ENCODE data around the gene FCHO2.
"Not testable (repeated sequence)": the region's sequence is repeated elsewhere in the genome, so short reads cannot be mapped to it uniquely, and the experiment has no call there.

Gene FCHO2

DNA sequence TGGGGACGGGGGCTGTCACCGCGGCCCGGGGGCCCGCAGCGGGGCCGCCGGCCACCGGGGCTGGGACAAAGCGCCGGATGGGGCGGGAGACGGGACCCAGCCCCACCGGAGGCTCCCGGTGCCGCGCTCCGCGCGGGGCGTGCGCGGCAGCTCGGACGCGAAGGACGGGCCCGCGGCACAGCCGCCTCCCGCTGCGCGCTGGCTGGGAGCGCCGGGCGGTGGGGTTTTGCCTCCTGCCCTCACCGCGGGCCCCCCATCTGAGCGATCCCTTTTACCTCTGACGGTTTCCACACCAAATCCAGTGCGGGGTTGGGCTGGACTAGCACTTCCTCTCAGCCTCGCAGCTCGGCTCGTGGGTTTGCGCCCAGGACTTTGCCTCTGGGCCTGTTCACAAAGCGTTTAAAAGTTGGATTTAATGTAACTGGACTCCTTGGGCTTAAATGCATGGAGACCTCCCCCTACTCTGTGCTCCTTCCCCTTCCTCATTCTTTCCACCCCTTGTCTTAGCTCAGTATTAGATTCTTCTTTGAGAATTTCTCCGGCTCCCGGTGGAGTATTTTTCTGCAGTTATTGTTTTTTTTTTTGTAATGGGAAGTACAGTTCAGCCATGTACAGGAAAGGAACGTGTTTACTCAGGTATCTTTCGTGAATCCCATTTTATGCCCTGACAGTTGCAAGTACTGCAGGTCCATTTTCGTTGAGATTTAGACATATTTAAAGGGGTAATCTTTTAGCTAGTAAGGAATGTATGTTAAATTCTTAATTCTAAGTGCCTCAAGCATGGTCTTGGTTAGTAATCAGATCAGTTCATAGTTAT lies 691 bp downstream of the FCHO2 start:
- DNase-seq = peak; percentile 78

DNA sequence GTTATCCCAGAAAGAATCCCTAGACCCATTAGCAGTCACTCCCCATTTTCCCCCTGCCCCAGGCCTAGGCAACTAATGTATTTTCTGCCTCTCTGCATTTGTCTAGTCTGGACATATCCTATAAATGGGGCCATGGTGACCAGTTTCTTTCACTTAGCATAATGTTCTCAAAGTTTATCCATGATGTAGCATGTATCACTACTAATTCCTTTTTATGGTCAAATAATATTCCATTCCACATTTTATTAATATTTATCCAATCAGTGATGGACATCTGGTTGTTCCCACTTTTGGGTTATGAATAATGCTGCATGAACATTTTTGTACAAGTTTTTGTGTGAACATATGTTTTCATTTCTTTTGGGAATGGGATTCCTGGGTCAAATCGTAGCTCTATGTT lies 1.5 kb downstream of the FCHO2 start:
- no peak for DNase-seq

- no peak for DNase-seq
Observed at GRCh38 chr5:72959257-72959656, 3.4 kb downstream of the FCHO2 start.

DNA sequence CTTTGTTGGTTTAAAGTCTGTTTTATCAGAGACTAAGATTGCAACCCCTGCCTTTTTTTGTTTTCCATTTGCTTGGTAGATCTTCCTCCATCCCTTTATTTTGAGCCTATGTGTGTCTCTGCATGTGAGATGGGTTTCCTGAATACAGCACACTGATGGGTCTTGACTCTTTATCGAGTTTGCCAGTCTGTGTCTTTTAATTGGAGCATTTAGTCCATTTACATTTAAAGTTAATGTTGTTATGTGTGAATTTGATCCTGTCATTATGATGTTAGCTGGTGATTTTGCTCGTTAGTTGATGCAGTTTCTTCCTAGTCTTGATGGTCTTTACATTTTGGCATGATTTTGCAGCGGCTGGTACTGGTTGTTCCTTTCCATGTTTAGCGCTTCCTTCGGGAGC lies 18.6 kb downstream of the FCHO2 start:
- DNase-seq = not testable (repeated sequence)

DNA sequence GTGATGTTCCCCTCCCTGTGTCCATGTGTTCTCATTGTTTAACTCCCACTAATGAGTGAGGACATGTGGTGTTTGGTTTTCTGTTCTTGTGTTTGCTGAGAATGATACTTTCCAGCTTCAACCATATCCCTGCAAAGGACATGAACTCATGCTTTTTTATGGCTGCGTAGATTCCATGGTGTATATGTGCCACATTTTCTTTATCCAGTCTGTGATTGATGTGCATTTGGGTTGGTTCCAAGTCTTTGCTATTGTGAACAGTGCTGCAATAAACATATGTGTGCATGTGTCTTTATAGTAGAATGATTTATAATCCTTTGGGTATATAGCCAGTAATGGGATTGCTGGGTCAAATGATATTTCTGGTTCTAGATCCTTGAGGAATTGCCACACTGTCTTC lies 21.0 kb downstream of the FCHO2 start:
- DNase-seq = not testable (repeated sequence)

- DNase-seq = no peak
Observed at GRCh38 chr5:72985719-72986118, 29.9 kb downstream of the FCHO2 start.

- peak; percentile 82 for DNase-seq
Observed at GRCh38 chr5:72988769-72989168, 32.9 kb downstream of the FCHO2 start.

- peak; percentile 12 for DNase-seq
Observed at GRCh38 chr5:72991394-72991793, 35.6 kb downstream of the FCHO2 start.

- DNase-seq = no peak
Observed at GRCh38 chr5:72994578-72994977, 38.7 kb downstream of the FCHO2 start.

GRCh38 chr5:72996632-72997031 lies 40.8 kb downstream of the FCHO2 start:
- DNase-seq = no peak

DNA sequence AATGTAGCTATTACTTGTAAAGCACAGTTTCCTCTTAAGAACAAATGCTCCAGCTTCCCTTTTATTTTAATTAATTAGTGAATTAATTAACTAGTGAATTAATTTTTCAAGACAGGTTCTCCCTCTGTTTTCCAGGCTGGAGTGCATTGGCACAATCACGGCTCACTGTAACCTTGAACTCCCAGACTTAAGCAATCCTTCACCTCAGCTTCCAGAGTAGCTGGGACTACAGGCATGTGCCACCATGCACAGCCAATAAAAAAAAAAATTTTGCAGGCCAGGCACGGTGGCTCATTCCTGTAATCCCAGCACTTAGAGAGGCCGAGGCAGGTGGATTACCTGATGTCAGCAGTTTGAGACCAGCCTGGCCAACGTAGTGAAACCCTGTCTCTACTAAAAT lies 44.1 kb downstream of the FCHO2 start:
- DNase-seq = no peak

GRCh38 chr5:73005886-73006285 lies 50.0 kb downstream of the FCHO2 start:
- DNase-seq = no peak

GRCh38 chr5:73007051-73007450 lies 51.2 kb downstream of the FCHO2 start:
- no peak for DNase-seq

GRCh38 chr5:73008831-73009230 lies 53.0 kb downstream of the FCHO2 start:
- DNase-seq = no peak

DNA sequence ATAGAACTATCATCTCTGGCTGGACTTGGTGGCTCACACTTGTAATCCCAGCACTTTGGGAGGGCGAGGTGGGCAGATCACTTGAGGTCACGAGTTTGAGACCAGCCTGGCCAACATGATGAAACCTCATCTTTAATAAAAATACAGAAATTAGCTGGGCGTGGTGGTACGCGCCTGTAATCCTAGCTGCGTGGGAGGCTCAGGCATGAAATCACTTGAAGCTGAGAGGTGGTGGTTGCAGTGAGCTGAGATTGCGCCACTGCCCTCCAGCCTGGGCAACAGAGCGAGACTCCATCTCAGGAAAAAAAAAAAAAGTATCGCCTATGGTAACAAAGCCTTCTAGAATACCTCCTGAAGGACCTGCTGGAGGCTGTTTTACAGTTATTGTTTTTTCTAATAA lies 55.8 kb downstream of the FCHO2 start:
- not testable (repeated sequence) for DNase-seq

DNA sequence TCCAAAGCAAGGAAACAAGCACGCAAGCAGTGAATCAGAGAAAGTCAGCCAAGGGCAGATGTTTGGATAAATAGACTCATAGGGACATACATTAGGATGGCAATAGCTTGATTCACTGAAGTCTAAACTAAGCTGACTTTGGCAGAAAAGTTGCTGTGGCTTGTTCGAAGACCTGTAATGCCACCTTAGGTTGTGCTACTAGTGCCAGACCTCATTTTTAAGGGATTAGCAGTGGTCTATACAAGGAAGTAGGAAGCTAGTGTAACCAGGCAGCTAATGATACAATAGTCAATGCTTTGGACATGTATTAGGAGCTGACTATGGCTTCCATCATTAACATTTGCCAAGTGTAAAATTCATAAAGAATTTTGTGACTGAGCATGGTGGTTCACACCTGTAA lies 63.1 kb downstream of the FCHO2 start:
- DNase-seq = no peak

- DNase-seq = no peak
Observed at GRCh38 chr5:73019766-73020165, 63.9 kb downstream of the FCHO2 start.

DNA sequence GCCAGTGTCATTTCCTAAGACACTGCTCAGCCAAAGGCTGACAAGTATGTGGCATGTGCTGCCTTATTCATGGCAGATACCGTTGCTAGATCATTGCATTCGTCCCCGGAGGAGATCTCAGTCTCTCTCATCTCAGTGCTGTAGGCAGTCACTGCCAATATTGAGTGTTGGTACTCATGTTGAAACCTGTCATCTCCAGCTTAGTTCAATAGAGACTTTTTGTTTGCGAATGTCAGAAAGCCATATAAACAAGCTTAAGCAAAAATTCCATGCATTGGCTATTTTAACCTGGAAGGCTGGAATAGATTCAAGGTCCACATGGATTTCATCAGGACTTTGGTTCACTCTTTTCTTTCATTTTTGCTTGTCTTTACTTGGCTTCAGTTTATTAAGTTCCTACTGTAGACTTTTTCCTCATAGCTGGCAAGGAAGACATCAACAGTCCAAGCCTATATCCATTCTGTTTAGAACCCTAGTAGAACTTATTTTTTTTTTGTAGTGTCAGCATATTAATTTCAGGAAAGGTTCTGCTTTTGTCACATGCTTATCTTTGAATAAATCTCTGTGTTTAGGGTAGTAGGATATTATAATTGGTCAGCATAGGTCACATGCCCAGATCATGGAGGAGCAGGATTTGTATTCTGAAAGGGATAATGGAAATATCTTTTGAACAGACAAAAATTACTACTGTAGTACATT lies 66.8 kb downstream of the FCHO2 start:
- DNase-seq = no peak

- DNase-seq = not testable (repeated sequence)
Observed at GRCh38 chr5:73024946-73025544, 69.2 kb downstream of the FCHO2 start.

GRCh38 chr5:73027361-73027760 lies 71.5 kb downstream of the FCHO2 start:
- DNase-seq = peak; percentile 4

DNA sequence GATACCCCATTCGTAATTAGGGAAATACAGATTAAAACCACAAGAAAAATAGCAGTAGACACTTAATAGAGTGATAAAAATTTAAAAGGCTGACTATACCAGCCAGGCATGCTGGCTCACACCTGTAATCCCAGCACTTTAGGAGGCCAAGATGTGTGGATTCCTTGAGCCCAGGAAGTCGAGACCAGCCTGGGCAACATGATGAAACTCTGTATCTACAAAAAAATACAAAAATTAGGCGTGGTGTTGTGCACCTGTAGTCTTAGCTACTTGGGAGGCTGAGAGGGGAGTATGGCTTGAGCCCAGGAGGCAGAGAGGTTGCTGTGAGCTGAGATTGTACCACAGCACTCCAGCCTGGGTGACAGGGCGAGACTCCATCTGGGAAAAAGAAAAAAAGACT lies 72.0 kb downstream of the FCHO2 start:
- DNase-seq = no peak

- no peak for DNase-seq
Observed at GRCh38 chr5:73028991-73029595, 73.3 kb downstream of the FCHO2 start.

GRCh38 chr5:73030531-73030930 lies 74.7 kb downstream of the FCHO2 start:
- DNase-seq = no peak

- DNase-seq = no peak
Observed at GRCh38 chr5:73030995-73031394, 75.2 kb downstream of the FCHO2 start.

Measured in hematopoietic multipotent progenitor cell treated with erythropoietin and hydrocortisone succinate and interleukin-3 and kit ligand, for 4 days (in vitro differentiated cells).